HepG2 (cell line): Measurements from ENCODE around the gene ADM. TPM values are rescaled to one million over a fixed set of nuclear protein-coding genes. Genes with fewer than 3 reads are reported as not detected.

Experiments used
- ATF4 ChIP-seq, 2 experiments: fragments of 450-650 bp in 1 of 2; sonication (generic) in 1 of 2; formaldehyde crosslinking; IDR thresholded peaks; 2 replicates each; pipeline versions ENCODE4 v1.5.0 to v1.8.0; 2020 to 2022; ENCODE audit warnings: mild to moderate bottlenecking in 1 of 2, missing genetic modification reagents in 1 of 2
- HNF1A ChIP-seq, 2 experiments: sonication (generic) in 1 of 2; formaldehyde crosslinking in 1 of 2; IDR thresholded peaks; 2 replicates each; pipeline versions ENCODE4 v1.4.0 to v1.6.1; 2016 to 2020; ENCODE audit warnings: borderline replicate concordance in 1 of 2, low read depth in 1 of 2, mild to moderate bottlenecking in 1 of 2, missing genetic modification reagents in 1 of 2
- MEIS2 ChIP-seq: sonication (generic); formaldehyde crosslinking; IDR thresholded peaks from 2 replicates; pipeline ENCODE4 v1.9.0; 2021; ENCODE audit warnings: mild to moderate bottlenecking, missing genetic modification reagents
- NR1H2 ChIP-seq: sonication (generic); formaldehyde crosslinking; IDR thresholded peaks from 2 replicates; pipeline ENCODE4 v1.8.1; 2022; ENCODE audit warnings: low read depth, missing genetic modification reagents, borderline replicate concordance
- SOX5 ChIP-seq: IDR thresholded peaks from 2 replicates; pipeline ENCODE4 v1.6.1; 2016; ENCODE audit warnings: borderline replicate concordance
- SP4 ChIP-seq: sonication (generic); formaldehyde crosslinking; IDR thresholded peaks from 2 replicates; pipeline ENCODE4 v1.8.1; 2023; ENCODE audit warnings: mild to moderate bottlenecking, missing genetic modification reagents
- ZKSCAN8 ChIP-seq: IDR thresholded peaks from 2 replicates; pipeline ENCODE4 v1.6.1; 2016; ENCODE audit warnings: borderline replicate concordance, missing genetic modification reagents, missing compliant biosample characterization
- ZNF564 ChIP-seq: sonication (generic); formaldehyde crosslinking; IDR thresholded peaks from 2 replicates; pipeline ENCODE4 v1.8.1; 2023; ENCODE audit warnings: mild to moderate bottlenecking, missing genetic modification reagents
- ZNF589 ChIP-seq: sonication (generic); formaldehyde crosslinking; conservative IDR thresholded peaks from 2 replicates; pipeline ENCODE4 v1.8.0; 2022; ENCODE audit warnings: mild to moderate bottlenecking, moderate library complexity, missing genetic modification reagents
- ZNF891 ChIP-seq: sonication (generic); formaldehyde crosslinking; IDR thresholded peaks from 2 replicates; pipeline ENCODE4 v1.5.0; 2020; ENCODE audit warnings: mild to moderate bottlenecking, missing genetic modification reagents
- ZSCAN5A ChIP-seq: sonication (generic); formaldehyde crosslinking; IDR thresholded peaks from 2 replicates; pipeline ENCODE4 v1.8.0; 2022; ENCODE audit warnings: mild to moderate bottlenecking, missing genetic modification reagents, borderline replicate concordance
- polyA plus RNA-seq, 8 experiments: library from polyadenylated mRNA; depleted of rRNA in 3 of 8; stranded (reverse) in 7 of 8; unstranded in 1 of 8; fragments of >200 nt; fragmentation: Illumina TruSeq in 4 of 8; extraction: Trizol in 4 of 8; gene quantifications; 2 replicates each; pipeline versions ENCODE4 v1.2.1 to v1.2.3, GENCODE V29; 2011 to 2016; ENCODE audit warnings: low read depth in 4 of 8, missing spikeins in 1 of 8, mixed read lengths in 1 of 8; ENCODE audit not compliant: insufficient read depth in 1 of 8
- total RNA-seq, 5 experiments: library from RNA; depleted of rRNA; stranded (reverse); fragments of >200 nt; fragmentation: Illumina TruSeq; extraction: Trizol; gene quantifications; 2 replicates each; pipeline ENCODE4 v1.2.3, GENCODE V29; 2016; ENCODE audit warnings: low read depth in 1 of 5
- TF ChIP-seq, protein P1 (sequence below): sonication (generic); formaldehyde crosslinking; IDR thresholded peaks from 2 replicates; pipeline ENCODE4 v1.9.0; 2021; ENCODE audit warnings: missing genetic modification reagents, mild to moderate bottlenecking, borderline replicate concordance
- TF ChIP-seq, protein P2 (sequence below): IDR thresholded peaks from 2 replicates; pipeline ENCODE4 v1.6.1; 2016; ENCODE audit warnings: mild to moderate bottlenecking, missing biosample characterization, missing genetic modification reagents
- TF ChIP-seq, protein P3 (sequence below): sonication (generic); formaldehyde crosslinking; conservative IDR thresholded peaks from 2 replicates; pipeline ENCODE4 v1.8.0; 2022; ENCODE audit warnings: low read depth, missing genetic modification reagents

The ADM gene
- total and polyA plus RNA-seq, 2 of the 13 experiments (the other 11 are each of a cell fraction or from before 2014, with no cell fraction given), result 10.7 to 26.1 TPM

GRCh38 chr11:10307400-10308200 is 2.7 kb downstream of the ADM start (continued):
- TF ChIP-seq, protein P1, sequence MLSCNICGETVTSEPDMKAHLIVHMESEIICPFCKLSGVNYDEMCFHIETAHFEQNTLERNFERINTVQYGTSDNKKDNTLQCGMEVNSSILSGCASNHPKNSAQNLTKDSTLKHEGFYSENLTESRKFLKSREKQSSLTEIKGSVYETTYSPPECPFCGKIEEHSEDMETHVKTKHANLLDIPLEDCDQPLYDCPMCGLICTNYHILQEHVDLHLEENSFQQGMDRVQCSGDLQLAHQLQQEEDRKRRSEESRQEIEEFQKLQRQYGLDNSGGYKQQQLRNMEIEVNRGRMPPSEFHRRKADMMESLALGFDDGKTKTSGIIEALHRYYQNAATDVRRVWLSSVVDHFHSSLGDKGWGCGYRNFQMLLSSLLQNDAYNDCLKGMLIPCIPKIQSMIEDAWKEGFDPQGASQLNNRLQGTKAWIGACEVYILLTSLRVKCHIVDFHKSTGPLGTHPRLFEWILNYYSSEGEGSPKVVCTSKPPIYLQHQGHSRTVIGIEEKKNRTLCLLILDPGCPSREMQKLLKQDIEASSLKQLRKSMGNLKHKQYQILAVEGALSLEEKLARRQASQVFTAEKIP (CRISPR knock-in tag), result no peak
- no peak for TF ChIP-seq ZNF891 (CRISPR knock-in tag)
- TF ChIP-seq ZSCAN5A (CRISPR knock-in tag), result no peak
- no peak for TF ChIP-seq ZNF589 (CRISPR knock-in tag)
- no peak for TF ChIP-seq HNF1A (IDR thresholded peaks at IDR 0.05; ENCODE audit: low read depth)
- peak; percentile 8; the same call in 1 of the 2 replicates for TF ChIP-seq HNF1A (CRISPR knock-in tag; IDR thresholded peaks at IDR 0.05; ENCODE audit: borderline replicate concordance)
- no peak for TF ChIP-seq SP4 (CRISPR knock-in tag)
- 0 out of 2 replicates have a peak, but pooled peaks have one; percentile 5 for TF ChIP-seq ZKSCAN8 (CRISPR knock-in tag)
- TF ChIP-seq MEIS2 (CRISPR knock-in tag), result 0 out of 2 replicates have a peak, but pooled peaks have one; percentile 36
- TF ChIP-seq, protein P2, sequence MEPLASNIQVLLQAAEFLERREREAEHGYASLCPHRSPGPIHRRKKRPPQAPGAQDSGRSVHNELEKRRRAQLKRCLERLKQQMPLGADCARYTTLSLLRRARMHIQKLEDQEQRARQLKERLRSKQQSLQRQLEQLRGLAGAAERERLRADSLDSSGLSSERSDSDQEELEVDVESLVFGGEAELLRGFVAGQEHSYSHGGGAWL (CRISPR knock-in tag), result peak; percentile 36; the same call in 1 of the 2 replicates
- TF ChIP-seq, protein P3, sequence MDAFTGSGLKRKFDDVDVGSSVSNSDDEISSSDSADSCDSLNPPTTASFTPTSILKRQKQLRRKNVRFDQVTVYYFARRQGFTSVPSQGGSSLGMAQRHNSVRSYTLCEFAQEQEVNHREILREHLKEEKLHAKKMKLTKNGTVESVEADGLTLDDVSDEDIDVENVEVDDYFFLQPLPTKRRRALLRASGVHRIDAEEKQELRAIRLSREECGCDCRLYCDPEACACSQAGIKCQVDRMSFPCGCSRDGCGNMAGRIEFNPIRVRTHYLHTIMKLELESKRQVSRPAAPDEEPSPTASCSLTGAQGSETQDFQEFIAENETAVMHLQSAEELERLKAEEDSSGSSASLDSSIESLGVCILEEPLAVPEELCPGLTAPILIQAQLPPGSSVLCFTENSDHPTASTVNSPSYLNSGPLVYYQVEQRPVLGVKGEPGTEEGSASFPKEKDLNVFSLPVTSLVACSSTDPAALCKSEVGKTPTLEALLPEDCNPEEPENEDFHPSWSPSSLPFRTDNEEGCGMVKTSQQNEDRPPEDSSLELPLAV, result no peak
- peak; percentile 99 for TF ChIP-seq NR1H2 (CRISPR knock-in tag)
- no peak for TF ChIP-seq ATF4 (CRISPR knock-in tag; IDR thresholded peaks at IDR 0.05)
- no peak; the same call in 1 of the 2 replicates for TF ChIP-seq ZNF564 (CRISPR knock-in tag)
- peak; percentile 29; the same call in 1 of the 2 replicates for TF ChIP-seq SOX5
